ENCODE data around the gene LZTR1.

GRCh38 chr22:20948450-20948849 is 33.6 kb upstream of the LZTR1 start:
- TF ChIP-seq POLR2A (IDR thresholded peaks at IDR 0.05) (no peak), CTCF (IDR thresholded peaks at IDR 0.05) (no peak), POLR2AphosphoS5 (IDR thresholded peaks at IDR 0.05) (no peak), EP300 (IDR thresholded peaks at IDR 0.05) (no peak)
